Measurements from ENCODE around the gene MYBPC2.

MYBPC2 gene

DNA sequence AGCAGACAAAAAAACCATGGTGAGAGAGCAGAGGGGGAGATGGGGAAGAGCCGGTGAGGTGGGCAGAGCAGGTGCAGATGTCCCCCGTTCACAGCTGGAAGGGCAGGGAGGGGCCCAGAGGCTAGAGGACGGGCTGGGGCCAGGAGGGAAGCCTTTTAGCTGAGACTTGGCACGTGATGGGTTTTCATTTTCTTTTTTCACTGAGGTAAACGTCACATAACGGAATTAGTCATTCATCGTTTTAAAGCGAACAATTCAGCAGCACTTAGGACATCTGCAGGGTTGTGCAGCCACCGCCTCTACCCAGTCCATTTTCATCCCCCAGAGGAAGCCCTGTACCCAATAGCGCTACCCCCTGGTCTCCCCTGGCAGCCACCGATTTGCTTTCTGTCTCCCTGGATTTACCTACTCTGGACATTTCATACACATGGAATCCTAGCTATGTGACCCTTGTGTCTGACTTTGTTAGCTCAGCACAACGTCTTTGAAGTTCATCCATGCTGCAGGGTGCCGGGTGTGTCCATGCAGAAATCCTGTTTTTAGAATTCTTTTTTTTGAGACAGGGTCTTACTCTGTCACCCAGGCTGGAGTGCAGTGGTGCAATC, 27.6 kb downstream of the MYBPC2 start:
- no peak overlapping the region for H3K4me3 ChIP-seq (ENCODE audit: low read depth, low read length)
- peak; percentile 73 for DNase-seq (ENCODE audit: low read depth)
- TF ChIP-seq, protein P1, sequence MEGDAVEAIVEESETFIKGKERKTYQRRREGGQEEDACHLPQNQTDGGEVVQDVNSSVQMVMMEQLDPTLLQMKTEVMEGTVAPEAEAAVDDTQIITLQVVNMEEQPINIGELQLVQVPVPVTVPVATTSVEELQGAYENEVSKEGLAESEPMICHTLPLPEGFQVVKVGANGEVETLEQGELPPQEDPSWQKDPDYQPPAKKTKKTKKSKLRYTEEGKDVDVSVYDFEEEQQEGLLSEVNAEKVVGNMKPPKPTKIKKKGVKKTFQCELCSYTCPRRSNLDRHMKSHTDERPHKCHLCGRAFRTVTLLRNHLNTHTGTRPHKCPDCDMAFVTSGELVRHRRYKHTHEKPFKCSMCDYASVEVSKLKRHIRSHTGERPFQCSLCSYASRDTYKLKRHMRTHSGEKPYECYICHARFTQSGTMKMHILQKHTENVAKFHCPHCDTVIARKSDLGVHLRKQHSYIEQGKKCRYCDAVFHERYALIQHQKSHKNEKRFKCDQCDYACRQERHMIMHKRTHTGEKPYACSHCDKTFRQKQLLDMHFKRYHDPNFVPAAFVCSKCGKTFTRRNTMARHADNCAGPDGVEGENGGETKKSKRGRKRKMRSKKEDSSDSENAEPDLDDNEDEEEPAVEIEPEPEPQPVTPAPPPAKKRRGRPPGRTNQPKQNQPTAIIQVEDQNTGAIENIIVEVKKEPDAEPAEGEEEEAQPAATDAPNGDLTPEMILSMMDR (conservative IDR thresholded peaks at IDR 0.05; ENCODE audit: low read depth, low read length): peak; percentile 32

DNA sequence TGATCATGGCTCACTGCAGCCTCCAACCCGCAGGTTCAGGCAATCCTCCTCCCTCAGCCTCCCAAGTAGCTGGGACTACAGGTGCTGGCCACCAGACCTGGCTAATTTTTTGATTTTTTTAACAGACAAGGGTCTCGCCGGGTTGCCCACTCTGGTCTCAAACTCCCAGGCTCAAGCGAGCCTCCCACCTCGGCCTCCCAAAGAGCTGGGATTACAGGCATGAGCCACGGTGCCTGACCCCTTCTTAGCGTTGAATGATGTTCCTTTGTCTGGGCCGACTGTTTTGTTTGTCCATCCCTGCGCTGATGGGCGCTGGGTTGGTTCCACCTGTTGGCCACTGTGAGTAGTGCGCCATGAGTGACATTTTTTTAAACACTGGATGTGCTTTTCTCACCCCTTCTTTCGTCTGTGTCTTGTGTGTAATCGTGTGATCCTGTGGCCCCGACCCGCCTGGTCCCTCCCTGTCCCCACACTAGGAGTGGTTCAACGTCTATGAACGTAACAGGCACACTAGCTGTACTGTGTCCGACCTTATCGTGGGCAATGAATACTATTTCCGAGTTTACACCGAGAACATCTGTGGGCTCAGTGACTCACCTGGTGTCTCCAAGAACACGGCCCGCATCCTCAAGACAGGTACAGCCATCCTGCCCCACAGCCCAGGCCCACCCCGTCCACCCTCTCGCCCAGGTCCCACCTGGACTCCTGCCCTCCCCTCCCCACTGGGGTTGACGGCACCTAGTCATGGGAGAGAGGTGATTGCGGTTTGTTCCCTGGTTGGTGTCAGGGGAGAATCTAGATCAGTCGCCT, 28.6 kb downstream of the MYBPC2 start:
- H3K4me3 ChIP-seq (ENCODE audit: low read depth, low read length): no peak overlapping the region
- DNase-seq (ENCODE audit: low read depth): peak; percentile 83
- TF ChIP-seq, protein P1 (conservative IDR thresholded peaks at IDR 0.05; ENCODE audit: low read depth, low read length): peak; percentile 94

DNA sequence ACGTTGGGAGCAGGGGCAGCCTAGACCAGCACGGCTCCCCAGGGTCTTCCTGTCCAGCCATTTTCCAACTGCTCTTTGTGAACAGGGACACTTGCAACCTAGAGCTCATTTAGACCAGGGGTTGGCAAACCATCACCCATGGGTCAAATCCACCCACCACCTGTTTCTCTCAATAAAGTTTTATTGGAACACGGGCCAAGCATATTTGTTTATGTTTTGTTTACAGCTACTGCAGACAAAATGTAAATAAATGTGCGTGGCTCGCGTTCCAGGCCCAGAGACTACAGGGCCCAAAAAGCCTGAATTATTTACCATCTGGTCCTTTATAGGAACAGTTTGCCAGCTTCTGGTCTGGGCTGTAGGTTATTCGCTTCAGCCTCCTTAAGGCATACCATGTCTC, 30.3 kb downstream of the MYBPC2 start:
- no peak overlapping the region for H3K4me3 ChIP-seq (ENCODE audit: low read depth, low read length)
- no peak for DNase-seq (ENCODE audit: low read depth)
- TF ChIP-seq, protein P1 (conservative IDR thresholded peaks at IDR 0.05; ENCODE audit: low read depth, low read length): no peak

DNA sequence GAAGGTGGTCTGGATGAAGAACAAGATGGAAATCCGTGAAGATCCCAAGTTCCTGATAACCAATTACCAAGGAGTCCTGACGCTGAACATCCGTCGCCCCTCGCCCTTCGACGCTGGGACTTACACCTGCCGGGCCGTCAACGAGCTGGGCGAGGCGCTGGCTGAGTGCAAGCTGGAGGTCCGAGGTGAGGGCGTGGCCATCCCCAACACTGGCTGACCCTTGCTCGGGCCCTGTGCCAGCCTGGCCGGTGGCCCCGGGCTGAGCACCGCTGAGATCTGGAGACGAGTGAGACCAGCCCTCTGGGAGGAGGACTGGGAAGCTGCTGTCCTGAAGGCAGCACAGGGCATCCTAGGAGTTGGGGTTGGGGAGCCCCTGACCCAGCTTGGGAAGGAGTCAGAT, 31.7 kb downstream of the MYBPC2 start:
- no peak for DNase-seq (ENCODE audit: low read depth)
- H3K4me3 ChIP-seq (ENCODE audit: low read depth, low read length): no peak overlapping the region
- TF ChIP-seq, protein P1 (conservative IDR thresholded peaks at IDR 0.05; ENCODE audit: low read depth, low read length): no peak

DNA sequence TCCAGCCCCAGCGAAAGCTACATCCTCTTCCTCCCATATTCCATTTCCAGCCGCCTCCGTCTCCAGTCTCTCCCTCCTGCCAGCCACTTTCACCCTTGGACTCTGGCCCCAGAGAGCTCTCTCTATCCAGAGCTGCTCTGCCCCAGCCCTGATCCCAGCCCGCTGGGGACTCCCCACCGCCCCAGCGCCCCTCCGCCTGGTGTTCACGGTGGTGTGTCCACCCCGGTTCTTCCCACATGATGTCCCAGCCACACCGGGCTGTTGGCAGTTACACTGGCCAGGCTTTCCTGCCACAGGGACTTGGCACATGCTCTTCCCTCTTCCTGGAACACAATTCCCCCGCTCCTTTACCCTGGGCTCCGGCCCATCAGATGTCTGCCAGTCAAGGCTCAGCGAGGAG, 32.3 kb downstream of the MYBPC2 start:
- TF ChIP-seq, protein P1 (conservative IDR thresholded peaks at IDR 0.05; ENCODE audit: low read depth, low read length): no peak
- no peak overlapping the region for H3K4me3 ChIP-seq (ENCODE audit: low read depth, low read length)
- no peak for DNase-seq (ENCODE audit: low read depth)

DNA sequence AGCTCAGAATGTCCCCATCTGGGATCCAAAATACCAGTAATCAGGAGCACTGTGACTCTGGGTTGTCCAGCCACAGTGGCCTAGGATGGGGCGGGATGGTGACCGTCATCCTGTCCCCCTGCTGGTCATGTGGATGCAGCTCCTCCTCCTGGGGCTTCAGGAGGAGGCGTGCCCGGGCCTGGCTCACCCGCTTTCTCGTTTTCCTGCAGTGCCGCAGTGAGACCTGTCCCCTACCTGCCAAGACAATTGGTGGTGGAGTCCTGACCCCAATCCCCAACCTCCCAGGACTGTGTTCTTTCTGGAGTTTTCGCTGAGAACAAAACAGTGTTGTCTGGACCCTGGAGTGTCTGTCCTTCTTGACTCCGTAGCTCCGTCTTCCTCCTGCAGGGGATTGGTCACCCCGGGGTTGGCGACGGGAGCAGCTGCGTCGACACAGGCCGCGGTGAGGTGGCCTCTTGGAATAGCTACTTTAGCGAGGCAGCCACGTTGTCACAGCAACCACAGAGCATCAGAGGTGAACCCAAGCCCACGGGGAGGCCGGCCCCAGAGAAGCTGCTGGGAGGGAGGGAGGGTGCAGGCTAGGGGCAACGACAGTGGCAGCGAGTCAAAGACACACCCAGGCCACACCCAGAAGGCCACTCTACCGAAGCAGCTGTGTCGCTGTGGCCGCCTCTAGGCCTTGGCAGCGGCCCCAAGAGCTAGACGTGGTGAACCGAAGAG, 33.5 kb downstream of the MYBPC2 start:
- TF ChIP-seq, protein P1 (conservative IDR thresholded peaks at IDR 0.05; ENCODE audit: low read depth, low read length): peak; percentile 32
- DNase-seq (ENCODE audit: low read depth): no peak
- no peak overlapping the region for H3K4me3 ChIP-seq (ENCODE audit: low read depth, low read length)
